Measurements from ENCODE around the gene KDM4F.
"Not testable (repeated sequence)": the region's sequence is repeated elsewhere in the genome, so short reads cannot be mapped to it uniquely, and the experiment has no call there.

The KDM4F gene

GRCh38 chr11:95049122-95049521, at the start of gene KDM4F:
Gene KDM4F (plus strand): TSS chr11:95049422.
- DNase-seq = not testable (repeated sequence)

- no peak for DNase-seq
Observed at GRCh38 chr11:95003716-95004115, 45.5 kb upstream of the KDM4F start.

- DNase-seq = no peak
Observed at GRCh38 chr11:95005642-95006041, 43.6 kb upstream of the KDM4F start.

GRCh38 chr11:95011376-95011775, 37.8 kb upstream of the KDM4F start:
- no peak for DNase-seq

GRCh38 chr11:95014184-95014821, 34.9 kb upstream of the KDM4F start:
- DNase-seq = no peak

GRCh38 chr11:95016139-95016538, 33.1 kb upstream of the KDM4F start:
- no peak for DNase-seq

GRCh38 chr11:95021468-95021867, 27.8 kb upstream of the KDM4F start:
- DNase-seq = not testable (repeated sequence)

- DNase-seq = no peak
Observed at GRCh38 chr11:95024958-95025357, 24.3 kb upstream of the KDM4F start, which contains the start of gene KDM4E. Gene KDM4E (plus strand): TSS chr11:95025258. CDS start chr11:95025558, 300 bp downstream.

GRCh38 chr11:95025594-95025993, 23.6 kb upstream of the KDM4F start:
- not testable (repeated sequence) for DNase-seq

- no peak for DNase-seq
Observed at GRCh38 chr11:95028357-95028756, 20.9 kb upstream of the KDM4F start.

- DNase-seq = no peak
Observed at GRCh38 chr11:95033051-95033450, 16.2 kb upstream of the KDM4F start.

- DNase-seq = no peak
Observed at GRCh38 chr11:95035316-95035715, 13.9 kb upstream of the KDM4F start.

GRCh38 chr11:95037356-95038035, 11.7 kb upstream of the KDM4F start:
- DNase-seq = not testable (repeated sequence)

- DNase-seq = no peak
Observed at GRCh38 chr11:95042239-95042638, 7.0 kb upstream of the KDM4F start.

- no peak for DNase-seq
Observed at GRCh38 chr11:95042906-95043305, 6.3 kb upstream of the KDM4F start.

GRCh38 chr11:95044010-95044409, 5.2 kb upstream of the KDM4F start:
- no peak for DNase-seq

GRCh38 chr11:95045812-95046211, 3.4 kb upstream of the KDM4F start:
- no peak for DNase-seq

GRCh38 chr11:95050595-95051202, 1.5 kb downstream of the KDM4F start:
- no peak for DNase-seq

- no peak for DNase-seq
Observed at GRCh38 chr11:95054356-95054755, 5.1 kb downstream of the KDM4F start.

- DNase-seq = no peak
Observed at GRCh38 chr11:95055283-95055897, 6.2 kb downstream of the KDM4F start.

- DNase-seq = no peak
Observed at GRCh38 chr11:95057959-95058358, 8.7 kb downstream of the KDM4F start.

- no peak for DNase-seq
Observed at GRCh38 chr11:95058621-95059020, 9.4 kb downstream of the KDM4F start.

- no peak for DNase-seq
Observed at GRCh38 chr11:95059046-95059445, 9.8 kb downstream of the KDM4F start.

- no peak for DNase-seq
Observed at GRCh38 chr11:95065336-95065735, 16.1 kb downstream of the KDM4F start.

Data from AML-193 (cell line).